Endothelial cell (in vitro differentiated cells): ENCODE measurements around the gene FKBP10. TPM values are rescaled to one million over a fixed set of nuclear protein-coding genes. Genes with fewer than 3 reads are reported as not detected.

Source experiments
- DNase-seq: peaks from one replicate; pipeline ENCODE4 v3.0.0; 2021; ENCODE audit warnings: low spot score
- H3K27ac Mint-ChIP-seq: one replicate; pipeline ENCODE4 v1.8.0; 2021; ENCODE audit warnings: mixed read lengths, inconsistent platforms; ENCODE audit not compliant: unreplicated experiment
- H3K27me3 Mint-ChIP-seq: one replicate; pipeline ENCODE4 v1.8.0; 2021; ENCODE audit warnings: mild to moderate bottlenecking, moderate library complexity, mixed read lengths, inconsistent platforms; ENCODE audit not compliant: unreplicated experiment
- H3K36me3 Mint-ChIP-seq: one replicate; pipeline ENCODE4 v1.8.0; 2021; ENCODE audit warnings: mild to moderate bottlenecking, low read depth, mixed read lengths, inconsistent platforms; ENCODE audit not compliant: unreplicated experiment
- H3K4me1 Mint-ChIP-seq: one replicate; pipeline ENCODE4 v1.8.0; 2021; ENCODE audit warnings: mild to moderate bottlenecking, mixed read lengths, inconsistent platforms; ENCODE audit not compliant: unreplicated experiment
- H3K4me3 Mint-ChIP-seq: one replicate; pipeline ENCODE4 v1.8.0; 2021; ENCODE audit warnings: mild to moderate bottlenecking, mixed read lengths, inconsistent platforms; ENCODE audit not compliant: unreplicated experiment
- H3K9me3 Mint-ChIP-seq: one replicate; pipeline ENCODE4 v1.8.0; 2021; ENCODE audit warnings: mixed read lengths, inconsistent platforms; ENCODE audit not compliant: unreplicated experiment
- total RNA-seq: library from RNA; stranded (reverse); fragmentation: NEBNext Ultra II Directional; extraction: Animal tissue kit (Norgen Biotek cat#: 25700); gene quantifications from one replicate; pipeline ENCODE4 v1.2.1, GENCODE V29; 2021; ENCODE audit not compliant: unreplicated experiment
- TF ChIP-seq, protein P1 (sequence below): fragments of 200-600 bp; sonication (generic); IDR thresholded peaks from one replicate; pipeline ENCODE4 v1.5.0; 2021; ENCODE audit warnings: antibody characterized with exemption; ENCODE audit not compliant: unreplicated experiment

The FKBP10 gene
- total RNA-seq, 1 donor from 2014 or later, result 167 TPM

GRCh38 chr17:41801374-41802271 lies 11.2 kb upstream of the FKBP10 start:
- peak; percentile 88 for DNase-seq
- TF ChIP-seq, protein P1, sequence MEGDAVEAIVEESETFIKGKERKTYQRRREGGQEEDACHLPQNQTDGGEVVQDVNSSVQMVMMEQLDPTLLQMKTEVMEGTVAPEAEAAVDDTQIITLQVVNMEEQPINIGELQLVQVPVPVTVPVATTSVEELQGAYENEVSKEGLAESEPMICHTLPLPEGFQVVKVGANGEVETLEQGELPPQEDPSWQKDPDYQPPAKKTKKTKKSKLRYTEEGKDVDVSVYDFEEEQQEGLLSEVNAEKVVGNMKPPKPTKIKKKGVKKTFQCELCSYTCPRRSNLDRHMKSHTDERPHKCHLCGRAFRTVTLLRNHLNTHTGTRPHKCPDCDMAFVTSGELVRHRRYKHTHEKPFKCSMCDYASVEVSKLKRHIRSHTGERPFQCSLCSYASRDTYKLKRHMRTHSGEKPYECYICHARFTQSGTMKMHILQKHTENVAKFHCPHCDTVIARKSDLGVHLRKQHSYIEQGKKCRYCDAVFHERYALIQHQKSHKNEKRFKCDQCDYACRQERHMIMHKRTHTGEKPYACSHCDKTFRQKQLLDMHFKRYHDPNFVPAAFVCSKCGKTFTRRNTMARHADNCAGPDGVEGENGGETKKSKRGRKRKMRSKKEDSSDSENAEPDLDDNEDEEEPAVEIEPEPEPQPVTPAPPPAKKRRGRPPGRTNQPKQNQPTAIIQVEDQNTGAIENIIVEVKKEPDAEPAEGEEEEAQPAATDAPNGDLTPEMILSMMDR, result peak; percentile 97
- H3K27me3 Mint-ChIP-seq, result peaks cover 6% of the 10 kb centered on the region
- H3K4me1 Mint-ChIP-seq, result peaks cover 19% of the 10 kb centered on the region
- H3K9me3 Mint-ChIP-seq, result no peaks in the 10 kb centered on the region
- no peak overlapping the region for H3K27ac Mint-ChIP-seq
- H3K4me3 Mint-ChIP-seq, result peak overlapping the region; percentile 8
- peaks cover 4% of the 10 kb centered on the region for H3K36me3 Mint-ChIP-seq

GRCh38 chr17:41803049-41804020 lies 9.5 kb upstream of the FKBP10 start:
- H3K9me3 Mint-ChIP-seq, result no peaks in the 10 kb centered on the region
- no peak overlapping the region for H3K27ac Mint-ChIP-seq
- TF ChIP-seq, protein P1, result no peak
- H3K4me3 Mint-ChIP-seq, result no peak overlapping the region
- H3K36me3 Mint-ChIP-seq, result peaks cover 4% of the 10 kb centered on the region
- peaks cover 19% of the 10 kb centered on the region for H3K4me1 Mint-ChIP-seq
- no peak for DNase-seq
- H3K27me3 Mint-ChIP-seq, result peaks cover 6% of the 10 kb centered on the region

GRCh38 chr17:41806685-41807445 lies 5.9 kb upstream of the FKBP10 start:
- H3K36me3 Mint-ChIP-seq, result peaks cover 14% of the 10 kb centered on the region
- H3K27ac Mint-ChIP-seq, result no peak overlapping the region

DNA sequence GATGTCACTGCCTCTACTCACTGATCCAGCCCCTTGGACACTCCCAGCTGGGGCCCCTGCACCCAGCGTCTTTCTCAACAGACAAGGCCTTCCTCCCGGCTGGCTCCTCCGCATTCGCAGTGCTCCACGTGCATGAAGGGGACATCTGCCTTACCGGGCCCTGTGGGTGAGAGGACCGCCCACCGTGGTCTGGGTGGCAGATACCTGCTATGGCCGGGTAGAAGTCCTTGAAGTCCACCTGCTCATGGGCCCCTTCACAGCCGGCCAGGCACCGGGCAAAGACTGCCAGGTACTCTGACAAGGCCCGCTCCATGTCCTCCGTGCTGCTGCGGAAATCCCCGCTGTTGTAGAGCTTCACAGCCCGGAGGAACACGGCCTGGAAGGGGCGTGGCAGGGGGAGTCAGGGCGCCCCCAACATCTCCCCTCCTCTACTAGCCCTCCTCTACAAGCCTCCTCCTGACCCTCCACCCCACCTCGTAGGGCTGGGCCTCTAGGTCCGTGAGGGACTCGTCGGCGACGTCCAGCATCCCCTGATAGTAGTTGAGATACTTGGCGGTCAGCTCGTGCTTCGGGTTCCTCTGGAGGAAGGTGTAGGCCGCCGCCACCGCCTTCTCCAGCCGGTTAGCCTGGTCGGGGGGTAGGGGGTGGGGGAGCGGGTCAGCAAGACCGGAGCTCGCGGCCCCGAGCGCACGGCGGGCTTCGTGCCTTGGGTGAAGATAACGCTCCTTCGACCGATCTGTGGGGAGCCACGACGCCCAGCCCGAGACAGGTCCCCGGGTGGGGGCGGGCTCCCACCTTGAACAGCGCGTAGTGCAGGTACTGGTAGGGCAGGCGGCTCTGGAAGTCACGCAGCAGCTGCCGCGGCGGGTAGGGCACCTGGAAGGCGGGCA lies 1.9 kb upstream of the FKBP10 start:
- DNase-seq, result no peak
- H3K27ac Mint-ChIP-seq, result no peak overlapping the region
- H3K4me1 Mint-ChIP-seq, result peaks cover 16% of the 10 kb centered on the region
- peaks cover 11% of the 10 kb centered on the region for H3K27me3 Mint-ChIP-seq
- peaks cover 10% of the 10 kb centered on the region for H3K36me3 Mint-ChIP-seq
- H3K9me3 Mint-ChIP-seq, result no peaks in the 10 kb centered on the region
- TF ChIP-seq, protein P1, result no peak
- peak overlapping the region; percentile 73 for H3K4me3 Mint-ChIP-seq

More at GRCh38 chr17:41806685-41807445, 5.9 kb upstream of the FKBP10 start:
- TF ChIP-seq, protein P1, result no peak
- H3K4me3 Mint-ChIP-seq, result no peak overlapping the region
- no peaks in the 10 kb centered on the region for H3K9me3 Mint-ChIP-seq
- H3K27me3 Mint-ChIP-seq, result peaks cover 9% of the 10 kb centered on the region
- DNase-seq, result no peak
- peaks cover 8% of the 10 kb centered on the region for H3K4me1 Mint-ChIP-seq
